ENCODE data around the gene ATP8B3. TPM values are rescaled to one million over a fixed set of nuclear protein-coding genes. Genes with fewer than 3 reads are reported as not detected.

ATP8B3 gene
- total and polyA plus RNA-seq, 11 donors = 0.19 to 3.5 (median 0.72) TPM

DNA sequence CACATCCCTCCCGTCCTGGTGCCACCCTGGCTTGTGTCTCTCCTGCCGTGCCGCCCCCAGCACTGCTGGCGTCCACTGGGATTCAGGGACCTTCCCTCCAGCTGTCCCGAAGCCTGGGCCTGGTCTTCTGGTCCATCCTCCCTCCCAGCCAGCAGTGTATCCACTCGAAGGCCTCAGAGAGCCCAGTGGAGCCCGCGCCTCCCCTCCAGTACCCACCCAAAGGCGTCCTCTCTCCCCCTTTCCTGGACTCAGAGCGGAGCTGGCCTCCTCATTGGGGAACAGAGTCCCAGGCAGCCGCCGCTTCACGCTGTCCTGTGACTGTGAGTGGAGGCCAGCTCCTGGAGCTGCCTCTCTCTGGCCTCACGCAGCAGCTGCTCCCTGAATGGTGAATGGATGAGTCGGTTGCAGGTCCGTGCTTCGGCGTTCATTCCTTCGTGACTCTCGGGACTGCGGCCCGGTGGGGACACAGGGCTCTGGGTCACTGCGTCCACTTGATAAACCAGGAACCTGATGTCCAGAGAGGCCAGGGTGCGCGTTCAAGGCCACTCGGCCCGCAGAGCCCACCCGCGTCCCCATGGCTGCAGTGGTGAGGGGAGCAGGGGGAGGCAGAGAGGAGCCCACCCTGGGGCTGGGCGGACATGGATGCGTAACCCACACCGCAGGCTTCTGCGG is 46.7 kb downstream of the ATP8B3 start:
- intact Hi-C loops (cut with DNase I) = loop anchor here in 7 of 10 donors (5.0 to 10.0 kb wide), 5 partner anchors 91 to 221 kb away; partner anchors contain the start of gene UQCR11 (in 1 of the 7)
- Histone ChIP-seq H3K9me3 (peaks cover 0 to 5% (median 2%) of the 10 kb centered on the region in 12 donors), H3K4me1 (peaks cover 0 to 4% (median 0%) of the 10 kb centered on the region in 12 donors), H3K36me3 (no peaks in the 10 kb centered on the region), H3K27ac (no peak overlapping the region), H3K27me3 (peaks cover 69 to 100% (median 91%) of the 10 kb centered on the region in 9 donors), H3K4me3 (no peak overlapping the region)
- ATAC-seq = no peak
- WGBS, 4 donors = 2 to 15% (median 9%) methylated on average over 11 to 33 of the region's 33 CpGs
- no peak for DNase-seq
- TF ChIP-seq, protein P1, sequence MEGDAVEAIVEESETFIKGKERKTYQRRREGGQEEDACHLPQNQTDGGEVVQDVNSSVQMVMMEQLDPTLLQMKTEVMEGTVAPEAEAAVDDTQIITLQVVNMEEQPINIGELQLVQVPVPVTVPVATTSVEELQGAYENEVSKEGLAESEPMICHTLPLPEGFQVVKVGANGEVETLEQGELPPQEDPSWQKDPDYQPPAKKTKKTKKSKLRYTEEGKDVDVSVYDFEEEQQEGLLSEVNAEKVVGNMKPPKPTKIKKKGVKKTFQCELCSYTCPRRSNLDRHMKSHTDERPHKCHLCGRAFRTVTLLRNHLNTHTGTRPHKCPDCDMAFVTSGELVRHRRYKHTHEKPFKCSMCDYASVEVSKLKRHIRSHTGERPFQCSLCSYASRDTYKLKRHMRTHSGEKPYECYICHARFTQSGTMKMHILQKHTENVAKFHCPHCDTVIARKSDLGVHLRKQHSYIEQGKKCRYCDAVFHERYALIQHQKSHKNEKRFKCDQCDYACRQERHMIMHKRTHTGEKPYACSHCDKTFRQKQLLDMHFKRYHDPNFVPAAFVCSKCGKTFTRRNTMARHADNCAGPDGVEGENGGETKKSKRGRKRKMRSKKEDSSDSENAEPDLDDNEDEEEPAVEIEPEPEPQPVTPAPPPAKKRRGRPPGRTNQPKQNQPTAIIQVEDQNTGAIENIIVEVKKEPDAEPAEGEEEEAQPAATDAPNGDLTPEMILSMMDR (IDR thresholded peaks at IDR 0.05) = no peak
- TF ChIP-seq POLR2A (IDR thresholded peaks at IDR 0.05) = no peak

- Histone ChIP-seq H3K4me3 (no peak overlapping the region), H3K36me3 (no peaks in the 10 kb centered on the region), H3K4me1 (peaks cover 0 to 4% (median 0%) of the 10 kb centered on the region in 12 donors), H3K9me3 (no peaks in the 10 kb centered on the region), H3K27me3 (peaks cover 67 to 100% (median 91%) of the 10 kb centered on the region in 9 donors), H3K27ac (no peak overlapping the region)
- DNase-seq (no peak), ATAC-seq (no peak)
- intact Hi-C loops (cut with DNase I) = loop anchor here in 7 of 10 donors (5.0 to 10.0 kb wide), 5 partner anchors 90 to 220 kb away; partner anchors contain the start of gene UQCR11 (in 1 of the 7)
- WGBS, 4 donors = 3 to 11% (median 7%) methylated on average over 4 to 15 of the region's 15 CpGs
- TF ChIP-seq POLR2A (IDR thresholded peaks at IDR 0.05) = no peak
Observed at GRCh38 chr19:1764729-1765128, 47.3 kb downstream of the ATP8B3 start.

DNA sequence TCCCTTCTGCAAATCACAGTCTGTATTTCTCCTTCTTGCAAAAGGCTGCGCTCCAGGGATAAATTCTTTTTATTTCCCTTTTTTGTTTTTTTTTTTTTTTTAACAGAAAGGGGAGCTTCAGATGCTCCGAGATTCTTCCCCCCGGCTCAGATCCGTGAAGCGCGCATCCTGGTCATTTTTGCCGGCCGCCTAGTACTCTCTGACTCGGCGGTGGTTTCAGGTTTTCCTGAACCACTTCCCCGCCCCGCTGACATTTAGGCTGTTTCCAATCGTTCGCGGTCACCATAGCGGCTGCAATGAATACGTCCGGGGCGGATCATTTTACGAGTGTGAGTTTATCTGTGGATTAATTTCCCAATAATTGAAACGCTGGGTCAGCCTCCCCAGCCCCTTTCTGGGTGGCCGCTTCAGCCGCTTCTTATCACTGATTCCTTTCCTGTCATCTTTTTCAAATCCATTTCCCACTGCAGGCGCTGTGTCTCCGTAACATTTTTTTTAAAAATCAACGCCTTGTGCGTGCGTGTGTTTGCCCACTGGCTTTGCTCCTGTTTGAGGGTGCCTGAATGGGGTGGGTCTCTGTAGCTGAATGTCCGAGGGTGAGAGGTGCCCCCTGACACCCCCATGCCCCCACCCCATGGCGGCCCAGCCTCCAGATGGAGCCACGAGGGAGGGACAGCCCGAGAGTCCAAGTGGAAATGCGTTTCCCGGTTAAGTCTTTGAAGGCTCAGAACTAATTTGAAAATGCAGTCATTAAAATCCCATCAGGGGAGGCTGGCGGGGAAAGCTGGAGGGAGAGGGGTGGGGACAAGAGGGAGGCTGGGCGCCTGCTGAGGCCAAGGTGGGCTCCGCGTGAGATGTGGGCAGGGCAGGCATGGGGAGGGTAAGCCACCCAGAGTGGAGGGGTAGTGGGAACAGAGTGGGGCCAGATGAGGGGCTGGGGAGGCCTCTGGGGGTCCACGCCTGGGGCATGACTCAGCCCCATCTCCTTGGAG is 48.1 kb downstream of the ATP8B3 start:
- ATAC-seq (peak in 1 of 4 donors; percentile 6), DNase-seq (no peak)
- 9 to 10% (median 10%) methylated on average over 39 of the region's 39 CpGs for WGBS, 4 donors
- Histone ChIP-seq H3K9me3 (no peaks in the 10 kb centered on the region), H3K27ac (no peak overlapping the region), H3K27me3 (peaks cover 67 to 100% (median 95%) of the 10 kb centered on the region in 9 donors), H3K4me1 (peaks cover 0 to 4% (median 0%) of the 10 kb centered on the region in 12 donors), H3K4me3 (no peak overlapping the region), H3K36me3 (no peaks in the 10 kb centered on the region)
- TF ChIP-seq, protein P1 (IDR thresholded peaks at IDR 0.05) = no peak
- no peak for TF ChIP-seq POLR2A (IDR thresholded peaks at IDR 0.05)
- intact Hi-C loops (cut with DNase I) = loop anchor here in 3 of 10 donors (10.0 kb wide), 2 partner anchors 89 to 219 kb away; no protein-coding TSS in a partner anchor

DNA sequence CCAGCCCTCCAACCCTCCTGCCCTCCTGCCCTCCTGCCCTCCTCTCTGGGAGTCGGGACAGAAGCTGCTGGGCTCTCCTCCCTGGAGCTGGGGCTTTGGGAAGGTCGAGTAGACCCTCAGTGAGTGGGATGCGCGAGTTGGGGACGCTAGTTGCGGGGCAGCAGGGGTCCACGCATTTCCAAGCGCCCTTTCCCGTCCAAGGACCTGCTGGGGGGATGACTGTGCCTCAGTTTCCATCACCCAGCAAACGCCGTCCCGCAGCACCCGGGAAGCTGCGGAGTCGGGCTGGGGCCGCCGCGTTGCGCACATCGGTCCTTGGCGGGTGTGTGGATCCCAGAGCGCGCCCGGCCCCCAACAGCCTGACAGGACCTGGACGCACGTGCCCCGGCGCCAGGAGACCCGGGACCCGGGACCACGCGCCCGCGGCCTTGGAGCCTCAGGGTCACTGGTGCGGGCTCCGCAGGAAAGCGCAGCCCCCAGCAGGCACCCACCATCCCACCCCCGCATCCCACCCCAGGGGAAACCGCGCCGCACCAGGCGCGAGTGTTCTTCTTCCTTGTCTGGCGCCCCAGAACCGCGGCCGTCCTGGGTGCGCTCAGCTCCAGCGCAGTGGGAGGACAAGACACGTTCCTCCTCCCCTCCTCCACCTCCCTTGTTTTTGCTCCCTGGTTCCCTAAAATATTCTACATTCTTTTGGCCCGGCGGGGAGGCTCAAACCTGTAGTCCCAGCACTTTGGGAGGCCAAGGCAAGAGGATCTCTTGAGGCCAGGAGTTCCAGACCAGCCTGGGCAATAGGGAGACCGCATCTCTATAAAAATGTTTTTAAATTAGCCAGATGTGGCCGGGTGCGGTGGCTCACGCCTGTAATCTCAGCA is 49.6 kb downstream of the ATP8B3 start:
- no peak for ATAC-seq
- no peak for DNase-seq
- no peaks in the 10 kb centered on the region for H3K9me3 ChIP-seq
- 2 to 7% (median 5%) methylated on average over 32 to 56 of the region's 56 CpGs for whole genome bisulfite sequencing, 4 donors
- H3K36me3 ChIP-seq = no peaks in the 10 kb centered on the region
- peaks cover 0 to 6% (median 0%) of the 10 kb centered on the region in 12 donors for H3K4me1 ChIP-seq
- H3K27ac ChIP-seq = no peak overlapping the region
- intact Hi-C loops (cut with DNase I) = loop anchor here in 3 of 10 donors (10.0 kb wide), 2 partner anchors 88 to 218 kb away; no protein-coding TSS in a partner anchor
- H3K27me3 ChIP-seq = peaks cover 71 to 100% (median 95%) of the 10 kb centered on the region in 9 donors
- no peak overlapping the region for H3K4me3 ChIP-seq
- TF ChIP-seq POLR2A (IDR thresholded peaks at IDR 0.05) = no peak
- TF ChIP-seq, protein P1 (IDR thresholded peaks at IDR 0.05) = no peak

All from heart left ventricle (tissue), 16 donors.